Measurements from ENCODE around the gene ARAP2.

The ARAP2 gene

GRCh38 chr4:36264207-36264826 lies 20.0 kb upstream of the ARAP2 start:
- no peak for DNase-seq (ENCODE audit: low read depth in 2 of 2)

- DNase-seq (ENCODE audit: low read depth in 2 of 2), result no peak
These were observed 16.4 kb upstream of the ARAP2 start for GRCh38 chr4:36260731-36261130.

- no peak for DNase-seq (ENCODE audit: low read depth in 2 of 2)
These were observed 12.1 kb upstream of the ARAP2 start for GRCh38 chr4:36256398-36256891.

GRCh38 chr4:36255577-36255976 lies 11.3 kb upstream of the ARAP2 start:
- no peak for DNase-seq (ENCODE audit: low read depth in 2 of 2)

- DNase-seq (ENCODE audit: low read depth in 2 of 2), result no peak
These were observed 10.1 kb upstream of the ARAP2 start for GRCh38 chr4:36254371-36254770.

- no peak for DNase-seq (ENCODE audit: low read depth in 2 of 2)
These were observed 7.7 kb upstream of the ARAP2 start for GRCh38 chr4:36251983-36252382.

- no peak for DNase-seq (ENCODE audit: low read depth in 2 of 2)
These were observed 5.3 kb upstream of the ARAP2 start for GRCh38 chr4:36249610-36250009.

GRCh38 chr4:36243355-36244256 lies 708 bp downstream of the ARAP2 start:
- peak in 1 of 2 donors; percentile 39 for DNase-seq (ENCODE audit: low read depth in 2 of 2)

GRCh38 chr4:36242629-36243354 lies 1.5 kb downstream of the ARAP2 start:
- DNase-seq (ENCODE audit: low read depth in 2 of 2), result no peak

GRCh38 chr4:36241771-36242170 lies 2.5 kb downstream of the ARAP2 start:
- DNase-seq (ENCODE audit: low read depth in 2 of 2), result no peak

- no peak for DNase-seq (ENCODE audit: low read depth in 2 of 2)
These were observed 6.7 kb downstream of the ARAP2 start for GRCh38 chr4:36237366-36238313.

GRCh38 chr4:36236159-36236558 lies 8.2 kb downstream of the ARAP2 start:
- no peak for DNase-seq (ENCODE audit: low read depth in 2 of 2)

GRCh38 chr4:36235306-36235705 lies 9.0 kb downstream of the ARAP2 start:
- DNase-seq (ENCODE audit: low read depth in 2 of 2), result no peak

GRCh38 chr4:36233567-36234266 lies 10.6 kb downstream of the ARAP2 start:
- DNase-seq (ENCODE audit: low read depth in 2 of 2), result no peak

- no peak for DNase-seq (ENCODE audit: low read depth in 2 of 2)
These were observed 13.8 kb downstream of the ARAP2 start for GRCh38 chr4:36230534-36230933.

- no peak for DNase-seq (ENCODE audit: low read depth in 2 of 2)
These were observed 16.4 kb downstream of the ARAP2 start for GRCh38 chr4:36227913-36228312.

GRCh38 chr4:36226430-36227227 lies 17.7 kb downstream of the ARAP2 start:
- DNase-seq (ENCODE audit: low read depth in 2 of 2), result no peak

- no peak for DNase-seq (ENCODE audit: low read depth in 2 of 2)
These were observed 19.1 kb downstream of the ARAP2 start for GRCh38 chr4:36224972-36225903.

- DNase-seq (ENCODE audit: low read depth in 2 of 2), result no peak
These were observed 21.6 kb downstream of the ARAP2 start for GRCh38 chr4:36222702-36223101.
